Mucosa of rectum (tissue), 2 donors: Measurements from ENCODE around the gene EFR3B.
"Not testable (repeated sequence)": the region's sequence is repeated elsewhere in the genome, so short reads cannot be mapped to it uniquely, and the experiment has no call there.

Source experiments
- H3K27ac ChIP-seq, 2 donors: one replicate each; pipeline ENCODE4 v1.7.0; 2013; ENCODE audit warnings: inconsistent platforms in 2 of 2, low read depth in 2 of 2, low read length in 2 of 2
- H3K27me3 ChIP-seq, 2 donors: one replicate each; pipeline ENCODE4 v1.7.0; 2013; ENCODE audit warnings: low read length in 2 of 2; ENCODE audit not compliant: control insufficient read depth in 2 of 2, insufficient read depth in 2 of 2
- H3K36me3 ChIP-seq, 2 donors: one replicate each; pipeline ENCODE4 v1.7.0; 2013; ENCODE audit warnings: low read length in 2 of 2; ENCODE audit not compliant: control insufficient read depth in 2 of 2, insufficient read depth in 2 of 2
- H3K4me1 ChIP-seq, 2 donors: one replicate each; pipeline ENCODE4 v1.7.0; 2013; ENCODE audit warnings: low read length in 2 of 2, mild to moderate bottlenecking in 1 of 2; ENCODE audit not compliant: control insufficient read depth in 2 of 2, insufficient read depth in 2 of 2
- H3K4me3 ChIP-seq, 2 donors: one replicate each; pipeline ENCODE4 v1.7.0; 2013; ENCODE audit warnings: low read length in 2 of 2
- H3K9ac ChIP-seq, 2 donors: one replicate each; pipeline ENCODE4 v1.7.0; 2013; ENCODE audit warnings: low read length in 2 of 2, low read depth in 1 of 2, mild to moderate bottlenecking in 1 of 2
- H3K9me3 ChIP-seq, 2 donors: one replicate each; pipeline ENCODE4 v1.7.0; 2013; ENCODE audit warnings: low read length in 2 of 2; ENCODE audit not compliant: control insufficient read depth in 2 of 2
- donor health status: healthy.
- donor health status: Normal muscosa, but diverticular disease.

The EFR3B gene

GRCh38 chr2:25158096-25158852 lies 116.4 kb downstream of the EFR3B start:
- no peaks in the 10 kb centered on the region for H3K36me3 ChIP-seq
- no peak overlapping the region for H3K9ac ChIP-seq

DNA sequence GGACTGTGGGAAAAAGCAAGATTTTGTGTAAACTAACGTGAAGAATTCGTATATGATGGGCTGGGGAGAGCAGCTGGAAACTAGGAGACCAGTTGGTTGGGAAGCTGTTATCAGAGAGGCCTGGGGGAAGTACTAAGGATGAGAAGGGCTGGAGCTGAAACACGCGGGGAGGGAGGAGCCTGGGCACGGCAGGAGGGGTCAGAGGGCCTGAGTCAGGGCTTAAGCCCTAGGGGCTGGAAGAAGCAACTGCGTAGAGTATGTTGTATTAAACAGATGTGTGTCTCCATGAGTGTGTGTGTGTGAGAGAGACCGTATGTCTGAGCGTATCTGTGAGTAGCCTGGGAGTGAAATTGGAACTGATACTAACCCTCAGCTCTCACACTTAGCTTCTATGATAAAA lies 118.1 kb downstream of the EFR3B start:
- Histone ChIP-seq H3K27ac (no peak overlapping the region), H3K36me3 (no peaks in the 10 kb centered on the region)

More at GRCh38 chr2:25158096-25158852, 116.4 kb downstream of the EFR3B start:
- no peaks in the 10 kb centered on the region for H3K9me3 ChIP-seq
- H3K27ac ChIP-seq, result no peak overlapping the region
- H3K27me3 ChIP-seq, result no peaks in the 10 kb centered on the region
- H3K4me3 ChIP-seq, result no peak overlapping the region
- no peaks in the 10 kb centered on the region for H3K4me1 ChIP-seq

GRCh38 chr2:25160376-25160775 lies 118.5 kb downstream of the EFR3B start:
- peaks cover 0 to 2% of the 10 kb centered on the region in 2 donors for H3K27me3 ChIP-seq
- no peaks in the 10 kb centered on the region for H3K9me3 ChIP-seq
- no peak overlapping the region for H3K9ac ChIP-seq
- H3K4me3 ChIP-seq, result no peak overlapping the region
- no peaks in the 10 kb centered on the region for H3K36me3 ChIP-seq
- no peaks in the 10 kb centered on the region for H3K4me1 ChIP-seq
- H3K27ac ChIP-seq, result no peak overlapping the region

More for the DNA sequence above, 118.1 kb downstream of the EFR3B start:
- Histone ChIP-seq H3K4me3 (no peak overlapping the region), H3K27me3 (peaks cover 0 to 2% of the 10 kb centered on the region in 2 donors), H3K9me3 (no peaks in the 10 kb centered on the region), H3K9ac (no peak overlapping the region), H3K4me1 (no peaks in the 10 kb centered on the region)

GRCh38 chr2:25161055-25161781 lies 119.3 kb downstream of the EFR3B start:
- Histone ChIP-seq H3K9me3 (no peaks in the 10 kb centered on the region), H3K9ac (no peak overlapping the region), H3K4me1 (no peaks in the 10 kb centered on the region), H3K4me3 (peak overlapping the region; percentile 4 to 22), H3K27ac (peak overlapping the region; percentile 14 to 32), H3K27me3 (peaks cover 0 to 2% of the 10 kb centered on the region in 2 donors), H3K36me3 (no peaks in the 10 kb centered on the region)

DNA sequence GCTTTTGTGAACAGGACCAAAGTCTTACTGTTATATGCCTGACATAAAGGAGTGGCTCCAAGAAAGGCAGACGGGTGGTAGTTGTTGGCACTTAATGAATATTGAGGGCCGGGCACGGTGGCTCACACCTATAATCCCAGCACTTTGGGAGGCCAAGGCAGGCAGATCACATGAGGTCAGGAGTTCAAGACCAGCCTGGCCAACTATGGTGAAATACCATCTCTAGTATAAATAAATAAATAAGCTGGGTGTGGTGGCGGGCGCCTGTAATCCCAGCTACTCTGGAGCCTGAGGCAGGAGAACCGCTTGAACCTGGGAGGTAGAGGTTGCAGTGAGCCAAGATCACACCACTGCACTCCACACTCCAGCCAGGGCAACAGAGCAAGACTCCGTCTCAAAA lies 120.2 kb downstream of the EFR3B start:
- not testable (repeated sequence) for H3K4me3 ChIP-seq, H3K27ac ChIP-seq, H3K36me3 ChIP-seq, H3K9me3 ChIP-seq, H3K4me1 ChIP-seq, H3K9ac ChIP-seq, H3K27me3 ChIP-seq

DNA sequence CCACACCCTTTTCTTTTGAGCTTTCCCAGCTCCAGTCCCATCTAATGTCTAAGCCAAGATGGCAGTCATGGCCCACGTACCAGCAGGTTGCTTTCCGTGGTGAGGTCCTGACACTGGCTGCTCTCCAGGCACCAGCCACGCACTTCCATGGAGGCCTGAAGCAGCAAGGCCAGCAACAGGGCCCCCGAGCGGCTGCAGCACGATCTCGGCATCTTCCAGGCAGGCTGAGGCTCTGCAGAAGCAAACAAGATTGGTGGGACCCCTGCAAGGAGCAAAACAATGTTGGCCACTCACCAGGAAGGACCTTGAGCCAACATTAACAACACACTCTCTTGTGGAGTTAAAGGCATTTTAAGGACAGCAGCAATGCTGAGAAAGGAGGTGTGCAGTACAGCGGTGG lies 122.7 kb downstream of the EFR3B start:
- Histone ChIP-seq H3K9ac (no peak overlapping the region), H3K27me3 (peaks cover 23% of the 10 kb centered on the region in 2 donors), H3K4me1 (peaks cover 0 to 9% of the 10 kb centered on the region in 2 donors), H3K27ac (no peak overlapping the region), H3K36me3 (no peaks in the 10 kb centered on the region), H3K4me3 (no peak overlapping the region), H3K9me3 (no peaks in the 10 kb centered on the region)

DNA sequence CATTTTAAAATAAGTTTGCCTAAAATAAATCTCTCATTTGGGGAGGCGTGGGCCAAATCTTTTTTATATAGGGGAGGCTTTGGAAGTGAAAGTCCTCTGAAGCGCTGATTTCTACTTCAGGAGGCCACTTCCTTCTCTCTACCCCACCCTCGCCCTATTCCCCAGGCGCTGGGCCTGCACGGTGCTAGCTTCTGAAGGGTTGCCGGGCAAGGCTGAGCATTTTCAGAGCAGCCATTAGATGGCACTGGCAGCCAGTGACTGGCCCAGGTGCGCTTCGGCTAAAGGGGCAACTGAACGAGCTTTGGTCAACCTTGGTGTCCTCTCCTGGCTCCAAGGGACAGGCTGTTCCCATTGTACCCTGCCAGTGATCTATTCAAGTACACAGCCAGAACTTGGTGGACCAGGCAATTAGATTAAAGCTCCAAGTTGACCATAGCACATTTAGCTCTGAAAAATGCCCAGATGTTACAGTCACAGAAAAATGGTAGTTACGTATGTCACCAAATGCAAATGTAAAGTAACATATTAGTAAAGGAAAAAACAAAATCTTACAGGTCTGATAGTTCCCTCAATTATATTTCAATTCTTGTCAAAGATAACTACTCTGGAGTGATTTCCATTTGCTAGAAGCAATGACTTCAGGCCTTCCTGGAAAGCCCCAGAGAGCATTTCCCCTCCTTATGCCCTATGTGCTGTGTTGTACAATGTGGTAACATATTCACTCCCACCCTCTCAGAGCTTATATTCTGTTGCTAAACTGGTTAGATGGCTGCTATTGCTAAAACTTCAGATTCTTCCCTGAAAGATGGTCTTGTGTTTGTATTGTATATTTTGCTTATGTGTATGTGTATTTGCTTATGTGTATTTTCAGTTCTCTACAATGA lies 124.4 kb downstream of the EFR3B start:
- Histone ChIP-seq H3K36me3 (no peaks in the 10 kb centered on the region), H3K9me3 (no peaks in the 10 kb centered on the region), H3K27me3 (peaks cover 25 to 30% of the 10 kb centered on the region in 2 donors), H3K4me1 (peaks cover 0 to 9% of the 10 kb centered on the region in 2 donors), H3K9ac (no peak overlapping the region), H3K27ac (no peak overlapping the region), H3K4me3 (no peak overlapping the region)

DNA sequence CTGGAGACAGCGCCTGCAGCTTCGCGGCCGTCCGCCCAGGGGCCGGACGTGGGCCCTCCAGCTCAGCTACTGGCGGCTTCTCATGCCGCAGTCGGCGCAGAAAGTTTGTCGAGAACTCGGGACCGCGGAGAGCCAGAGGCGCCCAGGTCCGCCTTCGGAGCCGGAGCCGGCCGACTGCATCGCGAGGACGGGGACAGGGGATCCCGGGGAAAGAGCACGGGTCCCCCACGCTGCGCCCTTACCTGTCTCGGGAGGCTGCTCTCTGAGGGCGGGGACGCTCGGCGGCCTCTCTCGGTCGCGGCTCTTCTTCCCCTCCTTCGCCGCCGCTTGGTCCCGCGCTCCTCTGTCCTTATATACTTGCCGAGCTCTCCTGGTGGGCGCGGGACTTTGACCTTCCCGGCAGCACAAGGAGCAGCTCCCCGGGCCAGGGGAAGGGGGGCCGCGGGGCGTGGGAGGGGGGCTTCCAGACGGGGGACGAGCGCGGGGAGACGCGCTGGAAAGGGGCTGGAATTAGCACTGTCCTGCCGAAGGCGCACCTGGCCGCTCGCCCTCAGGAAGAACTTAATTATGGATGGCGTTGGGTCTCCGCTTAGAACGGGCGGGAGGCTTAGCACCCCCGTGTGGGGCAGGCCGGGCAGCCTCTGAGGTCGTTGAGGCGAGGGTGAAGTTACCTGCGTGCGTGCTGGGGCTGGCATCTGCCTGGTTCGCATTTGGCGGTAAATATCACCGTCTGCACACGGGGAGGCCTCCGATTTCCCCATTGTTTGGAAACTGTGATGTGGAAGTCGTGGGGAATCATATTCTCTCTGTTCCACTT lies 126.6 kb downstream of the EFR3B start, which contains the start of gene POMC:
POMC (minus strand) TSS at position 325 of the 817 bp plus-strand sequence. CDS start 3,808 bp downstream, outside the sequence.
- H3K4me1 ChIP-seq, result peaks cover 0 to 9% of the 10 kb centered on the region in 2 donors
- no peak within 1 kb of the TSS for H3K9ac ChIP-seq
- H3K9me3 ChIP-seq, result no peaks in the 10 kb centered on the region
- peak within 1 kb of the TSS; percentile 41 to 48 for H3K4me3 ChIP-seq
- H3K27ac ChIP-seq, result no peak within 1 kb of the TSS
- H3K27me3 ChIP-seq, result peaks cover 25 to 30% of the 10 kb centered on the region in 2 donors
- H3K36me3 ChIP-seq, result no peaks in the 10 kb centered on the region

DNA sequence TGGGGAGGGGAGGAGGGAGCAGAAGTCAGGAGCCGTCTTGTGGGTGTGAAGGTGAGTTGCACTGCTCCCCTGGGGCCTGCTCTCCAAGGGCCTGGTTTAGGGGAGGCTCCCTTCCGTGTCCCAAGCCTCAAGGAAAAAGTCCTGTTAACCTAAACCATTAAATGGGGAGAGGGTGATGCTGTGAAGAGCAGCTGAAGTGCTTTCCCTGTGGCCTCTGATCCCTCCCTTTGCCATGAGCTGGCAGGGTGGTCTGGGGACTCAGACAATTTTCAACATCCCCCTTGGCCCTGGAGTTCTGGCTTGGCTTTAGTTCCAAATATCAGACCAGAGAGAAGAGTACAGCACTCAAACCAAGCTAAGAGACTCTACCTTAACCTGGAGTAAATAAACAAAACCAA lies 127.2 kb downstream of the EFR3B start:
- Histone ChIP-seq H3K27ac (no peak overlapping the region), H3K4me1 (peaks cover 0 to 9% of the 10 kb centered on the region in 2 donors), H3K9ac (no peak overlapping the region), H3K9me3 (no peaks in the 10 kb centered on the region), H3K4me3 (no peak overlapping the region), H3K27me3 (peaks cover 25 to 28% of the 10 kb centered on the region in 2 donors), H3K36me3 (no peaks in the 10 kb centered on the region)
